ENCODE measurements around the gene ATXN8OS.

ATXN8OS gene

DNA sequence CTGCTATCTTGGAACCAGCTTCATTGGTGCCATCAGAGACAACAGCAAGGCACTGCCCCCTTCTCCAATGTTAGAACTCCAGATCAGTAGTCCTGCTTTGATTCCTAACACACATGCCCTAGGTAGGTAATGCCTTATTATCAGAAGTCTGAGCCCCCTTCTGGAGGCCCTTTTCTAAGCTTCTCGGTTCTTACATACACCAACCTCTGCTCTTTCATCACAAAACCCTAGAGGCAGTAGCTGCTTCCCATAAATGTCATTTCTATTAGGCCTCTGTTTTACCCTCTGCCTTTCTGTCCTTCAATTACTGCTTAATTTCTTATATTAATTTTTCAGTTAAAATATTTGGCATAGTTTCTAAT, 66.0 kb downstream of the ATXN8OS start:
- TF ChIP-seq, protein P1, sequence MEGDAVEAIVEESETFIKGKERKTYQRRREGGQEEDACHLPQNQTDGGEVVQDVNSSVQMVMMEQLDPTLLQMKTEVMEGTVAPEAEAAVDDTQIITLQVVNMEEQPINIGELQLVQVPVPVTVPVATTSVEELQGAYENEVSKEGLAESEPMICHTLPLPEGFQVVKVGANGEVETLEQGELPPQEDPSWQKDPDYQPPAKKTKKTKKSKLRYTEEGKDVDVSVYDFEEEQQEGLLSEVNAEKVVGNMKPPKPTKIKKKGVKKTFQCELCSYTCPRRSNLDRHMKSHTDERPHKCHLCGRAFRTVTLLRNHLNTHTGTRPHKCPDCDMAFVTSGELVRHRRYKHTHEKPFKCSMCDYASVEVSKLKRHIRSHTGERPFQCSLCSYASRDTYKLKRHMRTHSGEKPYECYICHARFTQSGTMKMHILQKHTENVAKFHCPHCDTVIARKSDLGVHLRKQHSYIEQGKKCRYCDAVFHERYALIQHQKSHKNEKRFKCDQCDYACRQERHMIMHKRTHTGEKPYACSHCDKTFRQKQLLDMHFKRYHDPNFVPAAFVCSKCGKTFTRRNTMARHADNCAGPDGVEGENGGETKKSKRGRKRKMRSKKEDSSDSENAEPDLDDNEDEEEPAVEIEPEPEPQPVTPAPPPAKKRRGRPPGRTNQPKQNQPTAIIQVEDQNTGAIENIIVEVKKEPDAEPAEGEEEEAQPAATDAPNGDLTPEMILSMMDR (IDR thresholded peaks at IDR 0.05) = no peak
- H3K27ac Mint-ChIP-seq = no peak overlapping the region
- peaks cover 4% of the 10 kb centered on the region for H3K9me3 Mint-ChIP-seq
- no peaks in the 10 kb centered on the region for H3K4me1 Mint-ChIP-seq
- H3K27me3 Mint-ChIP-seq (ENCODE audit: low read depth, poor library complexity) = no peaks in the 10 kb centered on the region
- DNase-seq = no peak
- H3K4me3 Mint-ChIP-seq = no peak overlapping the region
- H3K36me3 Mint-ChIP-seq (ENCODE audit: low read depth) = no peaks in the 10 kb centered on the region

DNA sequence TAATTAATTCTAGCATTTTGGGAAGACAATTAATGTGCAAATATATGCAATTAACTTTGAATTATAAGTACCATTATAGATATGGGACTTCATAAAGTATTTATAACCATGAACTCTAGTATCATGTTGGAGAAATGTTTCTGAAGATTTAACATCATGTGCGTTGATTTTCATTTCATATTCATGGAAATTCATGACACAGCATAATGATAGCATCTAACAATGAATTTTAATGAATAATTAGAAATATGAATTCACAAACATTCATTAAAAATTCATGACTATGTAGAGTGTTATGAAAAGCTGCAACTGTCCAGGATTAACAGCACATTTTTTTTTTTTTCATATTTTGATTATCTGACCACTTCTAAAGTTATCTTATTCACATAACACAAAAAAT, 70.7 kb downstream of the ATXN8OS start:
- H3K9me3 Mint-ChIP-seq = peaks cover 4% of the 10 kb centered on the region
- H3K27me3 Mint-ChIP-seq (ENCODE audit: low read depth, poor library complexity) = no peaks in the 10 kb centered on the region
- H3K4me1 Mint-ChIP-seq = no peaks in the 10 kb centered on the region
- TF ChIP-seq, protein P1 (IDR thresholded peaks at IDR 0.05) = no peak
- H3K36me3 Mint-ChIP-seq (ENCODE audit: low read depth) = no peaks in the 10 kb centered on the region
- no peak overlapping the region for H3K4me3 Mint-ChIP-seq
- no peak overlapping the region for H3K27ac Mint-ChIP-seq
- no peak for DNase-seq
